HepG2 (cell line): Measurements from ENCODE around the gene PRSS22. TPM values are rescaled to one million over a fixed set of nuclear protein-coding genes. Genes with fewer than 3 reads are reported as not detected.

Source experiments
- FOSL2 ChIP-seq: sonication (generic); formaldehyde crosslinking; IDR thresholded peaks from 2 replicates; pipeline ENCODE4 v1.4.0; 2020; ENCODE audit warnings: missing genetic modification reagents
- GTF2F1 ChIP-seq: fragments of 150-350 bp; IDR thresholded peaks from 2 replicates; pipeline ENCODE4 v1.6.1; 2014; ENCODE audit warnings: low read length
- MAFF ChIP-seq: IDR thresholded peaks from 2 replicates; pipeline ENCODE4 v1.6.1; 2011; ENCODE audit warnings: low read depth, low read length, improper control_type of control experiment
- NR1H2 ChIP-seq: sonication (generic); formaldehyde crosslinking; IDR thresholded peaks from 2 replicates; pipeline ENCODE4 v1.8.1; 2022; ENCODE audit warnings: low read depth, missing genetic modification reagents, borderline replicate concordance
- SAP130 ChIP-seq: IDR thresholded peaks from 2 replicates; pipeline ENCODE4 v1.6.1; 2016; ENCODE audit warnings: low read depth
- SMARCC2 ChIP-seq: fragments of 450-650 bp; IDR thresholded peaks from 2 replicates; pipeline ENCODE4 v1.6.1; 2017; ENCODE audit warnings: antibody characterized with exemption, mild to moderate bottlenecking
- TGIF2 ChIP-seq: IDR thresholded peaks from 2 replicates; pipeline ENCODE4 v1.6.1; 2016; ENCODE audit warnings: control low read depth, missing compliant biosample characterization
- UBTF ChIP-seq: sonication (generic); formaldehyde crosslinking; IDR thresholded peaks from 2 replicates; pipeline ENCODE4 v1.4.0; 2020; ENCODE audit warnings: mild to moderate bottlenecking, missing genetic modification reagents
- ZBTB2 ChIP-seq: sonication (generic); formaldehyde crosslinking; IDR thresholded peaks from 2 replicates; pipeline ENCODE4 v1.8.0; 2022; ENCODE audit warnings: low read depth, missing genetic modification reagents
- ZBTB37 ChIP-seq: sonication (generic); formaldehyde crosslinking; IDR thresholded peaks from 2 replicates; pipeline ENCODE4 v1.4.0; 2020; ENCODE audit warnings: mild to moderate bottlenecking, missing genetic modification reagents
- ZMYM2 ChIP-seq: sonication (generic); formaldehyde crosslinking; IDR thresholded peaks from 2 replicates; pipeline ENCODE4 v1.8.0; 2022; ENCODE audit warnings: mild to moderate bottlenecking, missing genetic modification reagents
- ZNF234 ChIP-seq: sonication (generic); formaldehyde crosslinking; conservative IDR thresholded peaks from 2 replicates; pipeline ENCODE4 v1.5.1; 2020; ENCODE audit warnings: mild to moderate bottlenecking, missing genetic modification reagents
- ZNF33B ChIP-seq: sonication (generic); formaldehyde crosslinking; IDR thresholded peaks from 2 replicates; pipeline ENCODE4 v1.5.1; 2020; ENCODE audit warnings: mild to moderate bottlenecking, missing genetic modification reagents
- ZNF343 ChIP-seq: sonication (generic); formaldehyde crosslinking; IDR thresholded peaks from 2 replicates; pipeline ENCODE4 v1.4.0; 2020; ENCODE audit warnings: mild to moderate bottlenecking, missing genetic modification reagents
- ZNF501 ChIP-seq: sonication (generic); formaldehyde crosslinking; IDR thresholded peaks from 2 replicates; pipeline ENCODE4 v1.5.1; 2020; ENCODE audit warnings: mild to moderate bottlenecking, moderate library complexity, missing genetic modification reagents
- polyA plus RNA-seq, 8 experiments: library from polyadenylated mRNA; depleted of rRNA in 3 of 8; stranded (reverse) in 7 of 8; unstranded in 1 of 8; fragments of >200 nt; fragmentation: Illumina TruSeq in 4 of 8; extraction: Trizol in 4 of 8; gene quantifications; 2 replicates each; pipeline versions ENCODE4 v1.2.1 to v1.2.3, GENCODE V29; 2011 to 2016; ENCODE audit warnings: low read depth in 4 of 8, missing spikeins in 1 of 8, mixed read lengths in 1 of 8; ENCODE audit not compliant: insufficient read depth in 1 of 8
- total RNA-seq, 5 experiments: library from RNA; depleted of rRNA; stranded (reverse); fragments of >200 nt; fragmentation: Illumina TruSeq; extraction: Trizol; gene quantifications; 2 replicates each; pipeline ENCODE4 v1.2.3, GENCODE V29; 2016; ENCODE audit warnings: low read depth in 1 of 5

PRSS22 gene
- total and polyA plus RNA-seq, 2 of the 13 experiments (the other 11 are each of a cell fraction or from before 2014, with no cell fraction given): 0.24 to 0.32 TPM

- no peak for TF ChIP-seq ZBTB37
- TF ChIP-seq GTF2F1: no peak
- no peak for TF ChIP-seq MAFF
- TF ChIP-seq SAP130 (CRISPR knock-in tag): peak; percentile 18; the same call in 1 of the 2 replicates
- TF ChIP-seq ZNF234: no peak
- TF ChIP-seq UBTF: peak; percentile 15; the same call in 1 of the 2 replicates
- no peak for TF ChIP-seq ZNF343 (CRISPR knock-in tag)
- TF ChIP-seq ZNF33B (CRISPR knock-in tag): no peak
- no peak for TF ChIP-seq SMARCC2
- no peak for TF ChIP-seq TGIF2
- peak; percentile 85 for TF ChIP-seq FOSL2 (CRISPR knock-in tag)
- no peak for TF ChIP-seq ZMYM2
- no peak for TF ChIP-seq ZBTB2 (CRISPR knock-in tag)
- TF ChIP-seq ZNF501: no peak
- TF ChIP-seq NR1H2 (CRISPR knock-in tag): no peak
Measured at GRCh38 chr16:2858245-2859025, 465 bp upstream of the PRSS22 start (continued).
